ENCODE results near the gene ZBTB25.
"Not testable (repeated sequence)": the region's sequence is repeated elsewhere in the genome, so short reads cannot be mapped to it uniquely, and the experiment has no call there.

ZBTB25 gene

DNA sequence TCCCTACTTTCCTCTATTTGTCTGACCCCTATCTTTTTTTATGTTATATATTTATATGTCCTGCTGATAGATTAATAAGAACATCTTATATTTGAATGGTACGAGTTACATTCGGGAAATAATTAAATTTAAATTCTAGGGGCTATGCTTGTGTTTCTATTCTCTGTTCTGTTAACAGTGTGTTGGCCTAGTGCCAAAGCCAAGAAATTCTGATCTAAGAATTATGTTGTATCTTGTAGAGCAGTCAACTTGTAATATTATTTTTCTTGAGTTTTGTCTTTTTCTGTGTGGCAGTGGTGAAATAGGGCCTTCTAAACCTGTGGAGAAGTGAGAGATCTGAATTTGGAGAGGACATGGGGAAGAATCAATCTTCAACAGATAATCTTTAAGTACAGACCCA lies 27.9 kb upstream of the ZBTB25 start:
- TF ChIP-seq POLR2A (IDR thresholded peaks at IDR 0.05; ENCODE audit: low read length): no peak
- TF ChIP-seq GATA1 (IDR thresholded peaks at IDR 0.05; ENCODE audit: low read depth, low read length): no peak
- DNase-seq: no peak

GRCh38 chr14:64525354-64525753 lies 21.7 kb upstream of the ZBTB25 start:
- no peak for DNase-seq
- TF ChIP-seq POLR2A (IDR thresholded peaks at IDR 0.05; ENCODE audit: low read length) (no peak), GATA1 (IDR thresholded peaks at IDR 0.05; ENCODE audit: low read depth, low read length) (no peak)

DNA sequence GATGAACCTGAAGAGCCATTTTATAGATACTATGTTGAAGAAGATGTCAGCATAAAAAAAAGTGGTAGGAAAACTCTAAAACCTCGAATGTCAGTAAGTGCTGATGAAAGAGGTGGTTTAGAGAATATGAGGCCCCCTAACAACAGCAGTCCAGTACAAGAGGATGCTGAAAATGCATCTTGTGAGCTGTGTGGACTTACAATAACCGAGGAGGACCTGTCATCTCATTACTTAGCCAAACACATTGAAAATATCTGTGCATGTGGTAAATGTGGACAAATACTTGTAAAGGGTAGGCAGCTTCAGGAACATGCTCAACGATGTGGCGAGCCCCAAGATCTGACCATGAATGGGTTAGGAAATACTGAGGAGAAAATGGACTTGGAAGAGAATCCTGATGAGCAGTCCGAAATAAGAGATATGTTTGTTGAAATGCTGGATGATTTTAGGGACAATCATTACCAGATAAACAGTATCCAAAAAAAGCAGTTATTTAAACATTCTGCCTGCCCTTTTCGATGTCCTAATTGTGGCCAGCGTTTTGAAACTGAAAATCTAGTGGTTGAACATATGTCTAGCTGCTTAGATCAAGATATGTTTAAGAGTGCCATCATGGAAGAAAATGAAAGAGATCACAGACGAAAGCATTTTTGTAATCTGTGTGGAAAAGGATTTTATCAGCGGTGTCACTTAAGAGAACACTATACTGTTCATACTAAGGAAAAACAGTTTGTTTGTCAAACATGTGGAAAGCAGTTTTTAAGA lies 19.1 kb upstream of the ZBTB25 start:
- no peak for TF ChIP-seq POLR2A (IDR thresholded peaks at IDR 0.05; ENCODE audit: low read length)
- TF ChIP-seq GATA1 (IDR thresholded peaks at IDR 0.05; ENCODE audit: low read depth, low read length): no peak
- DNase-seq: no peak

- DNase-seq: no peak
- TF ChIP-seq POLR2A (IDR thresholded peaks at IDR 0.05; ENCODE audit: low read length) (no peak), GATA1 (IDR thresholded peaks at IDR 0.05; ENCODE audit: low read depth, low read length) (no peak)
Measured at GRCh38 chr14:64520699-64521098, 17.1 kb upstream of the ZBTB25 start.

- no peak for TF ChIP-seq GATA1 (IDR thresholded peaks at IDR 0.05; ENCODE audit: low read depth, low read length)
- TF ChIP-seq POLR2A (IDR thresholded peaks at IDR 0.05; ENCODE audit: low read length): no peak
- DNase-seq: no peak
Measured at GRCh38 chr14:64518229-64518628, 14.6 kb upstream of the ZBTB25 start.

- DNase-seq: not testable (repeated sequence)
Measured at GRCh38 chr14:64517667-64518066, 14.0 kb upstream of the ZBTB25 start.

DNA sequence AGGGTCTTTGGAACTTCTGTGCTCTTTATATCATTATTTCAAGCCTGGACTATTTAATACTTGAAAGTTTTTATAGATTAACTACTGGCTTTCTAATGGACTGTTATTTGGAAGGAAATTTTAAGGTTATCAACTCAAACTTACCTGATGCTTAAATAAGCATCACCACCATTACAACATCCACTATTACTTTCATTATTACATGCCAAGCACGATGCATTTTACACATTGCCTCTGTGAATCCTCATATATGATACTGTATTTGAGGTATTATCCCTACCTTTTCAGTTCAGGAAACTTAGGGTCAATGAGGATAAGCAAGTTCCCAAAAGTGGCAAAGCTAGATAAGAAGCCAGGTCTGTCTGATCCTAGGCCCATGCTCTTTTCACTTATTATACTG lies 13.3 kb upstream of the ZBTB25 start:
- TF ChIP-seq GATA1 (IDR thresholded peaks at IDR 0.05; ENCODE audit: low read depth, low read length) (no peak), POLR2A (IDR thresholded peaks at IDR 0.05; ENCODE audit: low read length) (no peak)
- no peak for DNase-seq

GRCh38 chr14:64515053-64515452 lies 11.4 kb upstream of the ZBTB25 start:
- DNase-seq: no peak
- no peak for TF ChIP-seq GATA1 (IDR thresholded peaks at IDR 0.05; ENCODE audit: low read depth, low read length)
- TF ChIP-seq POLR2A (IDR thresholded peaks at IDR 0.05; ENCODE audit: low read length): no peak

- no peak for TF ChIP-seq POLR2A (IDR thresholded peaks at IDR 0.05; ENCODE audit: low read length)
- no peak for TF ChIP-seq GATA1 (IDR thresholded peaks at IDR 0.05; ENCODE audit: low read depth, low read length)
- DNase-seq: no peak
Measured at GRCh38 chr14:64513271-64513670, 9.6 kb upstream of the ZBTB25 start.

DNA sequence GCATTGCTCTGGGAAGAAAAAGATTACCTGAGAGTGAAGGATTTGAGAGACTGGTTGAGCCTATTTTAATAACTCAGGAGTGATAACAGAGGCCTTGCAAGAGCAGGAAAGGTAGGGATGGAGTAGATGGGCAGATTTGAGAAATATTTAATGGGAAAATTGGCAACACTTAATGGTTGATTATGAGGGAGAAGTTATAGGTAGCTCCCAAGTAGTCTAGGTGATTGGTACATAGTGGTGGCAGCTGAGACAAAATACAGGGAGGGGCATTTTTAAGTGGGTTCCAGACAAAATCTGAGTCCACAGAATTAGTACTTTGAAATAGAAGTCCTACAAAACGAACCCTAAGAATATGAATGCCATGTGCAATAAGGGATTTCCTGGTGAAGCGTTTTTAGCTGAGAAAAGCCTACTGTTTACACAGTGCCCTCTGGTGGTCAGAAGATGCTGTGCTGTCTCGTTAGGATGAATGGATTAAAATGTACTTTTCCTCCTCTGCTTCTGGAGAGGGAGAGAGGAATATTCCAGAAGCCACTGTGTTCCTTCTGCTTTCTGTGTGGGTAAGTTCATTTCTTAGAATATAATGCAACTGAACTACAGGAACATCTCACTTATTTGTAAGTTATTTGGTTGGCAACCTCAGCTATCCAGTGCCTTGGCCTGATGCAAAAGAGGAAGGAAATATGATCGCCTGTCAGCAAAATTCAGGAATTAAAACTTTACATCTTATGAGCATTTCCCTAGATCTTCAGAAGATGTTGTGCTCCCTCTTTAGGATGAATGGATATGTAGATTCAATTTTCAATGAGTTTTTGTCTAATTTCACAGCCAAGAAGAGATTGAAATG lies 7.4 kb upstream of the ZBTB25 start:
- TF ChIP-seq GATA1 (IDR thresholded peaks at IDR 0.05; ENCODE audit: low read depth, low read length) (no peak), POLR2A (IDR thresholded peaks at IDR 0.05; ENCODE audit: low read length) (no peak)
- peak; percentile 74 to 85 for DNase-seq

DNA sequence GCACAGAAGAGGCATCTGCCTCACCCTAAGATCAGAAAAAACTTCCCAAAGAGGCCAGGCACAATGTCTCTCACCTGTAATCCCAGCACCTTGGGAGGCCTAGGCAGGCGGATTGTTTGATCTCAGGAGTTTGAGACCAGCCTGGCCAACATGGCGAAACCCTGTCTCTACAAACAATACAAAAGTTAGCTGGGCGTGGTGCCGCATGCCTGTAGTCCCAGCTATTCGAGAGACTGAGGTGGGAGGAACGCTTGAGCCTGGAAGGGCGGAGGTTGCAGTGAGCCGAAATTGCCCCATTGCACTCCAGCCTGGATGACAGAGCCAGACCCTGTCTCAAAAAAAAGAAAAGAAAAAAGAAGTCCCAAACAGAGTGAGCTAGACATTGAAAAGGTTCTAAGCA lies 5.4 kb upstream of the ZBTB25 start:
- TF ChIP-seq POLR2A (IDR thresholded peaks at IDR 0.05; ENCODE audit: low read length) (no peak), GATA1 (IDR thresholded peaks at IDR 0.05; ENCODE audit: low read depth, low read length) (no peak)
- no peak for DNase-seq

- TF ChIP-seq GATA1 (IDR thresholded peaks at IDR 0.05; ENCODE audit: low read depth, low read length): no peak
- no peak for TF ChIP-seq POLR2A (IDR thresholded peaks at IDR 0.05; ENCODE audit: low read length)
- no peak for DNase-seq
Measured at GRCh38 chr14:64508215-64508776, 4.7 kb upstream of the ZBTB25 start.

GRCh38 chr14:64507376-64508156 lies 3.9 kb upstream of the ZBTB25 start:
- DNase-seq: peak in 1 of 2 experiments; percentile 16
- TF ChIP-seq POLR2A (IDR thresholded peaks at IDR 0.05; ENCODE audit: low read length): no peak
- TF ChIP-seq GATA1 (IDR thresholded peaks at IDR 0.05; ENCODE audit: low read depth, low read length): no peak

GRCh38 chr14:64506721-64507120 lies 3.1 kb upstream of the ZBTB25 start:
- TF ChIP-seq GATA1 (IDR thresholded peaks at IDR 0.05; ENCODE audit: low read depth, low read length) (no peak), POLR2A (IDR thresholded peaks at IDR 0.05; ENCODE audit: low read length) (no peak)
- no peak for DNase-seq

Data from erythroblast (primary cell).